ENCODE data around the gene PTRHD1.

PTRHD1 gene

GRCh38 chr2:24754985-24755705 is 38.0 kb downstream of the PTRHD1 start:
- no peak for DNase-seq

DNA sequence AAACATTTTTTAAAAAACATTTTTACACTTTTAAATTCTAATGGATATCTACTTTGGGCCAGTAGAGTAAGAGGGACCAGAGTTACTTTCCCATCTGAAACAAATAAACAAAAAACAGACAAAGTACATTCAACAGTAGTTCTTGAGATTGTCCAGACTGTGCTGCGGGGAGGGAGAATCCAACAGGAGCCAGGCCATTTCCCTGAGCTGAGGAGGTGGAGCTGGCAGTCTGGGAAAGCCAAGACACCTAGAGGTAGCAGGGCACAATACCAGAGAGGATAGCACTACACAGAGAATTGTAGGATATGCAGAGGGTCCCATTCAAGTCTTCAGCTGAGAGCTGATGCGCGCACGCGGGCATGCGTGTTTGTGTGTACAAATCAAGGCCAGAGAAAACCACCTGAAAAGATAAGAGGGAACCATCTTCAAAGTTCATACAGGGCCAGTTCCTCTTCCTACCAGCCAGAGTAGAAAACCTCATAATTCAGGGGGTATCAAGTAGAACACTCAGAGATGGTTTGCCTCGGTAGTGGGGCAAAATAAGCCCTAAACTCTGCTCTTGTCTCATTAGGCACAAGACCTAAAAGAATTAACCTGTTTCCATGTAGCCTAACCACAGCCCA is 44.0 kb downstream of the PTRHD1 start:
- no peak for DNase-seq

GRCh38 chr2:24747299-24747698 is 45.9 kb downstream of the PTRHD1 start:
- DNase-seq, result no peak

- no peak for DNase-seq
Measured at GRCh38 chr2:24745825-24746224, 47.4 kb downstream of the PTRHD1 start.

DNA sequence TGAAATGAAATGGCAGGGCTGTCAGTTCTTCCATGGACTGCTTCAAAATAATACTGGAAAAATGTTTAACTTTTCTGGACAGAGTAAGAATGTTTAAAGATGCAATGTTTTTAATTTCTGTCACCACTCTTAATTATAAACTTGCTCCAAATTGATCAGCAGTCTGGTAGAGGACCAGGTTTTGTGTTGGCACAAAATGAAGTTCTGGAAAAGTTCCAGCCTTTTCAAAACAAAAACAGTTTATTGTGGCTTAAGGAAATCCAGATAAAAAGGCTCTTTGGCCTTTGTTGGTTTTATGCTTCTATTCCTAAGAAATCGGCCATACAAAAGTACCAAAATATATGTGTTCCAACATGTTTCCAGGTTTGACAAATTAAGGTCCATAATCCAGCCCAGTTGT is 48.8 kb downstream of the PTRHD1 start:
- DNase-seq, result no peak

DNA sequence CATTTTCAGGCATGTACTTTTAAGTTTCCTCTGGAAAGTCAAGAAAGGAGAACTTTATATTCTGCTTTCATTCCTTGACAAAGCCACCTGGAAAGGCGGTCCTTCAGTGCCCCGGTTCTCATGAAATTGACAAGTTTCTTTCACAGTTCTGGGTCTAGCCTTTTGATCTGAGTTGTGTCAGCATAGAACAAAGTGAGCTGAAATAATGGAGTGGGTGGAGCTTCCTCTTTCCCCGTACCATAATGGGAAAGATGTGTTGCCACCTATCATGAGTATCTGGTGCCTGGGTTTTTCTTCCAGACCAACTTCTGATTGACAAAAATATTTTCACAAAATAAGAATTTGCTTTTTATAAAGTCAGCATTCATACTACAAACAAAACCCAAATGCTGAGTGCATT is 49.3 kb downstream of the PTRHD1 start:
- no peak for DNase-seq

DNA sequence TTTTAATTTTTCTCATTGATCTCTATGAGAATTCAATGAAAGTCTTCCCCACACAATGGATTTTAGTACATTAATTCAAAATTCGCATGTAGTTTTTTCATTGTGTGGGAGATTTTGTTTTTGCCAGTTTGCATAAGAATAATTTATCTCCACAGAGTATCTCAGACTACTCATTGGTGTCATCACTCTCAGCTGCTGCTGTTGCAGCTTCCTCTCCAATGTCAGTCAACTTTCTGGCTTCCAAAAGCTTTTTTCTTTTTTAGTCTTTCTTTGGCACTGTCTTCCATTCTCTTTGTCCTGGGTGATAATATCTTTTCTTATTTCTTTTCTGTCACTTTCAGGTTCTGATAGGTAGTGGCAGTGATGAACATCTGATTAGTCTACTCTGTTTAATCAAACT is 50.5 kb downstream of the PTRHD1 start:
- no peak for DNase-seq

GRCh38 chr2:24740142-24740541 is 53.0 kb downstream of the PTRHD1 start:
- no peak for DNase-seq
